Activated CD8-positive, alpha-beta memory T cell treated with anti-CD3 and anti-CD28 coated beads, Interleukin-2, amount 50 U/mL, for 24 hours (primary cell): ENCODE data around the gene FCRL5.
"Not testable (repeated sequence)": the region's sequence is repeated elsewhere in the genome, so short reads cannot be mapped to it uniquely, and the experiment has no call there.

Experiments
- DNase-seq: peaks from one replicate; pipeline ENCODE4 v3.0.0-alpha.2; 2020; ENCODE audit errors: extremely low read depth

FCRL5 gene

GRCh38 chr1:157487504-157487903 is 64.8 kb downstream of the FCRL5 start:
- DNase-seq, result no peak

- no peak for DNase-seq
Measured at GRCh38 chr1:157487096-157487495, 65.2 kb downstream of the FCRL5 start.

GRCh38 chr1:157486400-157486799 is 65.9 kb downstream of the FCRL5 start:
- not testable (repeated sequence) for DNase-seq

GRCh38 chr1:157485793-157486192 is 66.5 kb downstream of the FCRL5 start:
- no peak for DNase-seq

GRCh38 chr1:157484573-157484972 is 67.7 kb downstream of the FCRL5 start:
- no peak for DNase-seq

GRCh38 chr1:157483635-157484034 is 68.7 kb downstream of the FCRL5 start:
- no peak for DNase-seq

GRCh38 chr1:157482717-157483116 is 69.6 kb downstream of the FCRL5 start:
- DNase-seq, result no peak

- no peak for DNase-seq
Measured at GRCh38 chr1:157482174-157482573, 70.1 kb downstream of the FCRL5 start.

- DNase-seq, result no peak
Measured at GRCh38 chr1:157478030-157478429, 74.3 kb downstream of the FCRL5 start.

- DNase-seq, result no peak
Measured at GRCh38 chr1:157477419-157477818, 74.9 kb downstream of the FCRL5 start.

GRCh38 chr1:157472959-157473358 is 79.4 kb downstream of the FCRL5 start:
- DNase-seq, result no peak

GRCh38 chr1:157472056-157472701 is 80.1 kb downstream of the FCRL5 start:
- DNase-seq, result no peak

GRCh38 chr1:157471531-157471930 is 80.8 kb downstream of the FCRL5 start:
- no peak for DNase-seq

- DNase-seq, result no peak
Measured at GRCh38 chr1:157469752-157470675, 82.3 kb downstream of the FCRL5 start.

- DNase-seq, result no peak
Measured at GRCh38 chr1:157469300-157469699, 83.0 kb downstream of the FCRL5 start.

GRCh38 chr1:157466011-157466410 is 86.3 kb downstream of the FCRL5 start:
- DNase-seq, result no peak
